IMR-90 (cell line): ENCODE data around the gene KRT38. TPM values are rescaled to one million over a fixed set of nuclear protein-coding genes. Genes with fewer than 3 reads are reported as not detected.

Source experiments
- ATAC-seq: fragments of 200-7000 bp; cut with Tn5 transposase; 2 replicates; pipeline ENCODE4 v1.9.1; 2020; ENCODE audit warnings: low read depth, mild to moderate bottlenecking, moderate library complexity
- BruUV-seq: library from RNA; stranded (reverse); fragments of 400-500 nt; replicated peaks from 2 replicates; lab custom pipeline; 2021; lab: Mats Ljungman, UMichigan
- CTCF ChIA-PET: fragments of 300-600 bp; formaldehyde crosslinking; extraction: SDS; loops from one replicate; lab custom pipeline; 2021; ENCODE audit warnings: antibody characterized with exemption; lab: Yijun Ruan, JAX
- POLR2A ChIA-PET: fragments of 300-600 bp; sonication (Branson Sonifier 250); formaldehyde crosslinking; loops from one replicate; lab custom pipeline; 2022; ENCODE audit warnings: antibody characterized with exemption; ENCODE audit not compliant: unreplicated experiment; lab: Charles Lee
- DNase-seq: peaks from one replicate; pipeline ENCODE4 v3.0.0; 2013
- H2AFZ ChIP-seq: replicated peaks from 2 replicates; pipeline ENCODE3; 2013; ENCODE audit warnings: low read length, mild to moderate bottlenecking; ENCODE audit not compliant: poor library complexity
- H2AK5ac ChIP-seq: 2 replicates; pipeline ENCODE4 v1.6.1; 2013; ENCODE audit warnings: low read depth, low read length, inconsistent platforms
- H2AK9ac ChIP-seq: replicated peaks from 2 replicates; pipeline ENCODE3; 2013; ENCODE audit warnings: mild to moderate bottlenecking, low read depth, low read length, moderate library complexity; ENCODE audit not compliant: poor library complexity
- H2BK120ac ChIP-seq: 2 replicates; pipeline ENCODE4 v1.6.1; 2013; ENCODE audit warnings: low read depth, low read length, inconsistent platforms
- H2BK15ac ChIP-seq: 3 replicates; pipeline ENCODE4 v1.6.1; 2013; ENCODE audit warnings: low read depth, low read length, inconsistent platforms
- H2BK20ac ChIP-seq: 2 replicates; pipeline ENCODE4 v1.6.1; 2013; ENCODE audit warnings: low read depth, mild to moderate bottlenecking, inconsistent platforms, low read length, moderate library complexity
- H2BK5ac ChIP-seq: 2 replicates; pipeline ENCODE4 v1.6.1; 2013; ENCODE audit warnings: mild to moderate bottlenecking, low read depth, low read length, inconsistent platforms; ENCODE audit not compliant: poor library complexity, severe bottlenecking
- H3K14ac ChIP-seq: replicated peaks from 2 replicates; pipeline ENCODE4 v1.6.1; 2013; ENCODE audit warnings: low read depth, low read length, inconsistent platforms
- H3K18ac ChIP-seq: 2 replicates; pipeline ENCODE4 v1.6.1; 2013; ENCODE audit warnings: low read depth, low read length, control low read depth
- H3K23ac ChIP-seq: 2 replicates; pipeline ENCODE4 v1.6.1; 2013; ENCODE audit warnings: low read depth, low read length, inconsistent platforms
- H3K27ac ChIP-seq: 2 replicates; pipeline ENCODE4 v1.5.1; 2013; ENCODE audit warnings: mild to moderate bottlenecking, control low read depth, low read length; ENCODE audit not compliant: insufficient read depth
- H3K27me3 ChIP-seq: 2 replicates; pipeline ENCODE4 v1.6.1; 2013; ENCODE audit warnings: low read length; ENCODE audit not compliant: control insufficient read depth, insufficient read depth
- H3K36me3 ChIP-seq: 2 replicates; pipeline ENCODE4 v1.6.1; 2013; ENCODE audit warnings: low read length, mixed read lengths; ENCODE audit not compliant: control insufficient read depth, insufficient read depth
- H3K4ac ChIP-seq: 2 replicates; pipeline ENCODE4 v1.6.1; 2013; ENCODE audit warnings: low read depth, low read length, inconsistent platforms
- H3K4me1 ChIP-seq: 2 replicates; pipeline ENCODE4 v1.6.1; 2013; ENCODE audit warnings: low read length, mixed read lengths; ENCODE audit not compliant: control insufficient read depth, insufficient read depth
- H3K4me2 ChIP-seq: 2 replicates; pipeline ENCODE4 v1.6.1; 2013; ENCODE audit warnings: low read depth, mild to moderate bottlenecking, control low read depth, low read length, moderate library complexity
- H3K4me3 ChIP-seq: 2 replicates; pipeline ENCODE4 v1.5.1; 2013; ENCODE audit warnings: low read depth, mild to moderate bottlenecking, control low read depth, low read length, moderate library complexity; ENCODE audit not compliant: insufficient read depth
- H3K56ac ChIP-seq: 2 replicates; pipeline ENCODE4 v1.6.1; 2013; ENCODE audit warnings: low read length, inconsistent platforms; ENCODE audit not compliant: insufficient read depth; ENCODE audit errors: extremely low read depth
- H3K79me1 ChIP-seq, 2 experiments: 2 replicates each; pipeline ENCODE4 v1.6.1; 2013; ENCODE audit warnings: low read length in 2 of 2, inconsistent platforms in 1 of 2, low read depth in 1 of 2
- H3K9ac ChIP-seq: 2 replicates; pipeline ENCODE4 v1.6.1; 2013; ENCODE audit warnings: low read depth, low read length, control low read depth
- H3K9me1 ChIP-seq: 2 replicates; pipeline ENCODE4 v1.6.1; 2013; ENCODE audit warnings: low read length, inconsistent platforms; ENCODE audit not compliant: insufficient read depth
- H3K9me3 ChIP-seq: 2 replicates; pipeline ENCODE4 v1.6.1; 2013; ENCODE audit warnings: low read length; ENCODE audit not compliant: control insufficient read depth, insufficient read depth
- H4K20me1 ChIP-seq: 2 replicates; pipeline ENCODE4 v1.6.1; 2013; ENCODE audit warnings: low read length, inconsistent platforms; ENCODE audit not compliant: insufficient read depth
- H4K5ac ChIP-seq: 2 replicates; pipeline ENCODE4 v1.6.1; 2013; ENCODE audit warnings: mild to moderate bottlenecking, low read depth, low read length, control low read depth
- H4K8ac ChIP-seq, 2 experiments: 2 replicates each; pipeline ENCODE4 v1.6.1; 2013; ENCODE audit warnings: low read depth in 2 of 2, low read length in 2 of 2, control low read depth in 1 of 2, inconsistent platforms in 1 of 2
- H4K91ac ChIP-seq: 2 replicates; pipeline ENCODE4 v1.6.1; 2013; ENCODE audit warnings: low read depth, low read length, inconsistent platforms; ENCODE audit not compliant: insufficient read depth
- CEBPB ChIP-seq: IDR thresholded peaks from 2 replicates; pipeline ENCODE4 v1.6.1; 2012; ENCODE audit warnings: low read depth, low read length, improper control_type of control experiment
- CHD1 ChIP-seq: IDR thresholded peaks from 2 replicates; pipeline ENCODE4 v1.6.1; 2012; ENCODE audit warnings: low read depth, low read length, improper control_type of control experiment
- ELK1 ChIP-seq: fragments of 150-350 bp; IDR thresholded peaks from 2 replicates; pipeline ENCODE4 v1.6.1; 2016; ENCODE audit warnings: low read depth, mild to moderate bottlenecking, low read length, moderate library complexity, borderline replicate concordance
- FOS ChIP-seq: fragments of 150-350 bp; IDR thresholded peaks from 2 replicates; pipeline ENCODE4 v1.6.1; 2016; ENCODE audit warnings: low read depth, low read length
- MAFK ChIP-seq: IDR thresholded peaks from 2 replicates; pipeline ENCODE4 v1.6.1; 2012; ENCODE audit warnings: low read depth, low read length, improper control_type of control experiment
- MAZ ChIP-seq: IDR thresholded peaks from 2 replicates; pipeline ENCODE4 v1.6.1; 2012; ENCODE audit warnings: low read depth, mild to moderate bottlenecking, low read length, improper control_type of control experiment, moderate library complexity, borderline replicate concordance
- MXI1 ChIP-seq: IDR thresholded peaks from 2 replicates; pipeline ENCODE4 v1.6.1; 2012; ENCODE audit warnings: low read depth, mild to moderate bottlenecking, low read length, moderate library complexity, borderline replicate concordance
- NFE2L2 ChIP-seq: fragments of 150-350 bp; IDR thresholded peaks from 2 replicates; pipeline ENCODE4 v1.6.1; 2016; ENCODE audit warnings: low read depth, mild to moderate bottlenecking, low read length
- POLR2A ChIP-seq: IDR thresholded peaks from 2 replicates; pipeline ENCODE4 v1.6.1; 2012; ENCODE audit warnings: mild to moderate bottlenecking, low read depth, low read length
- RAD21 ChIP-seq: IDR thresholded peaks from 2 replicates; pipeline ENCODE4 v1.6.1; 2012; ENCODE audit warnings: low read length, improper control_type of control experiment
- RFX5 ChIP-seq: IDR thresholded peaks from 2 replicates; pipeline ENCODE4 v1.8.0; 2012; ENCODE audit warnings: low read depth, mild to moderate bottlenecking, low read length, moderate library complexity
- SMC3 ChIP-seq: fragments of 150-350 bp; IDR thresholded peaks from 2 replicates; pipeline ENCODE4 v1.6.1; 2016; ENCODE audit warnings: low read depth, mild to moderate bottlenecking, antibody characterized with exemption, low read length, moderate library complexity
- USF2 ChIP-seq: fragments of 150-350 bp; IDR thresholded peaks from 2 replicates; pipeline ENCODE4 v1.6.1; 2017; ENCODE audit warnings: mild to moderate bottlenecking, antibody characterized with exemption, low read length, low read depth
- WGBS, 2 experiments: methylation state at CpG; one replicate each; pipeline versions ENCODE4 v1.1.5 to v1.1.7; 2013; ENCODE audit warnings: missing lambda C conversion rate in 2 of 2; ENCODE audit not compliant: insufficient read length in 1 of 2; ENCODE audit errors: extremely low coverage in 2 of 2; 5-methylcytosine and 5-hydroxymethylcytosine counted together
- dilution Hi-C: fragments of 300-500 bp; cut with HindIII; formaldehyde crosslinking; loops from one replicate; pipeline ENCODE4 v1.14.3; 2018; ENCODE audit warnings: low sequenced_read_pairs; ENCODE audit not compliant: unreplicated experiment
- in situ Hi-C: fragments of 300-500 bp; cut with MboI; formaldehyde crosslinking; loops from 3 replicates; pipeline ENCODE4 v1.14.3; 2019; ENCODE audit warnings: low sequenced_read_pairs, inconsistent platforms, mixed read lengths
- intact Hi-C: fragments of 100-400 bp; cut with micrococcal nuclease; formaldehyde crosslinking; loops from 2 replicates; pipeline ENCODE4 v1.10.0; 2022
- polyA plus RNA-seq, 3 experiments: library from polyadenylated mRNA; depleted of rRNA; stranded (reverse); fragments of >200 nt; gene quantifications; 2 replicates each; pipeline ENCODE4 v1.2.3, GENCODE V29; 2012; ENCODE audit warnings: low replicate concordance in 1 of 3
- total RNA-seq: library from RNA; depleted of rRNA; stranded (reverse); fragments of >200 nt; gene quantifications from 2 replicates; pipeline ENCODE4 v1.2.3, GENCODE V29; 2012

Gene KRT38
- total and polyA plus RNA-seq, 2 of the 4 experiments (the other 2 are of a cell fraction) = 0.09 TPM; not detected in 1

- intact Hi-C loops = no loop called here
- POLR2A ChIA-PET = no interaction called here
- H3K9me1 ChIP-seq = no peaks in the 10 kb centered on the region
These were observed 26.2 kb upstream of the KRT38 start, which contains the start of gene KRT32 for GRCh38 chr17:41466988-41467387. KRT32 (minus strand) TSS chr17:41467386; CDS start chr17:41467325, 61 bp downstream.

More at GRCh38 chr17:41466988-41467387, 26.2 kb upstream of the KRT38 start, which contains the start of gene KRT32:
- Histone ChIP-seq H2BK15ac (no peak within 1 kb of the TSS), H2AFZ (no peak within 1 kb of the TSS), H4K5ac (no peak within 1 kb of the TSS), H3K27ac (no peak within 1 kb of the TSS), H3K4me3 (no peak within 1 kb of the TSS), H3K4me2 (no peak within 1 kb of the TSS), H3K27me3 (peaks cover 24% of the 10 kb centered on the region), H2BK20ac (no peak within 1 kb of the TSS), H2AK9ac (no peak within 1 kb of the TSS), H3K18ac (no peak within 1 kb of the TSS; the same call in 1 of the 2 replicates), H3K4me1 (peaks cover 8% of the 10 kb centered on the region), H4K20me1 (no peaks in the 10 kb centered on the region; the same call in 1 of the 2 replicates), H3K36me3 (no peaks in the 10 kb centered on the region), H3K14ac (no peak within 1 kb of the TSS), H3K9ac (no peak within 1 kb of the TSS), H3K56ac (no peak within 1 kb of the TSS), H4K91ac (no peak within 1 kb of the TSS), H4K8ac (no peak within 1 kb of the TSS), H3K23ac (no peak within 1 kb of the TSS), H3K4ac (no peak within 1 kb of the TSS), H3K79me1 (no peaks in the 10 kb centered on the region), H3K9me3 (peaks cover 16% of the 10 kb centered on the region), H2BK5ac (no peak within 1 kb of the TSS), H2AK5ac (0 out of 2 replicates have a peak within 1 kb of the TSS, but pooled peaks have one; percentile 1), H2BK120ac (no peak within 1 kb of the TSS)
- dilution Hi-C loops (no loop called here), in situ Hi-C loops (no loop called here)
- TF ChIP-seq ELK1 = no peak
- TF ChIP-seq SMC3 = no peak
- TF ChIP-seq NFE2L2 = no peak
- TF ChIP-seq MXI1 = no peak
- TF ChIP-seq FOS = no peak
- no peak for TF ChIP-seq CHD1
- no peak for TF ChIP-seq CEBPB
- no peak for TF ChIP-seq USF2
- TF ChIP-seq RAD21 = no peak
- TF ChIP-seq MAFK = no peak
- no peak for TF ChIP-seq RFX5
- no peak for TF ChIP-seq POLR2A
- no peak for TF ChIP-seq MAZ
- CTCF ChIA-PET = no interaction called here
- no TSS peak for BruUV-seq
- ATAC-seq = no peak
- DNase-seq = no peak
- 100% methylated on average over 1 of the region's 14 CpGs; no CpG with 5 or more reads in 1 of the 2 experiments for WGBS, 2 experiments
